OCI-LY1 (cell line): Measurements from ENCODE around the gene HMGCS1.

Experiments used
- H2AFZ ChIP-seq: fragments of 200-600 bp; sonication (generic), shearing (Covaris generic); 2 replicates; pipeline ENCODE4 v1.6.0; 2014; ENCODE audit warnings: antibody characterized with exemption, mild to moderate bottlenecking, low read length
- H3F3A ChIP-seq: fragments of 200-600 bp; sonication (generic), shearing (Covaris generic); 2 replicates; pipeline ENCODE4 v1.6.0; 2014; ENCODE audit warnings: mild to moderate bottlenecking, antibody characterized with exemption, low read length, moderate library complexity; ENCODE audit not compliant: insufficient read depth
- H3K27ac ChIP-seq: fragments of 200-600 bp; sonication (generic); 2 replicates; pipeline ENCODE4 v1.5.1; 2014; ENCODE audit warnings: low read length, mixed run types, mild to moderate bottlenecking, low read depth; ENCODE audit not compliant: poor library complexity, severe bottlenecking
- H3K27me3 ChIP-seq: fragments of 200-600 bp; sonication (generic); 2 replicates; pipeline ENCODE4 v1.6.0; 2014; ENCODE audit warnings: antibody characterized with exemption, mild to moderate bottlenecking, low read length, moderate library complexity; ENCODE audit not compliant: insufficient read depth
- H3K36me3 ChIP-seq: fragments of 200-600 bp; sonication (generic); 2 replicates; pipeline ENCODE4 v1.6.1; 2014; ENCODE audit warnings: mild to moderate bottlenecking, antibody characterized with exemption, low read length, moderate library complexity, mixed read lengths; ENCODE audit not compliant: insufficient read depth
- H3K4me1 ChIP-seq: fragments of 200-600 bp; sonication (generic); 2 replicates; pipeline ENCODE4 v1.5.1; 2014; ENCODE audit warnings: mild to moderate bottlenecking, low read length, moderate library complexity; ENCODE audit not compliant: insufficient read depth, severe bottlenecking
- H3K4me2 ChIP-seq: fragments of 200-600 bp; sonication (generic), shearing (Covaris generic); 2 replicates; pipeline ENCODE4 v1.6.1; 2014; ENCODE audit warnings: low read length
- H3K4me3 ChIP-seq: fragments of 200-600 bp; sonication (generic); 2 replicates; pipeline ENCODE4 v1.5.1; 2014; ENCODE audit warnings: low read length, low read depth, mild to moderate bottlenecking, mixed read lengths; ENCODE audit not compliant: poor library complexity, severe bottlenecking
- H3K79me2 ChIP-seq: fragments of 200-600 bp; shearing (Covaris generic); 2 replicates; pipeline ENCODE4 v1.6.1; 2016; ENCODE audit warnings: mixed run types, low read length, mixed read lengths; ENCODE audit not compliant: insufficient read depth
- H3K9ac ChIP-seq: fragments of 200-600 bp; sonication (generic), shearing (Covaris generic); 2 replicates; pipeline ENCODE4 v1.6.1; 2014; ENCODE audit warnings: mild to moderate bottlenecking, low read length, mixed read lengths
- H3K9me2 ChIP-seq: fragments of 200-600 bp; sonication (generic), shearing (Covaris generic); 2 replicates; pipeline ENCODE4 v1.6.1; 2014; ENCODE audit warnings: low read depth, mild to moderate bottlenecking, low read length, mixed read lengths
- H3K9me3 ChIP-seq: fragments of 200-600 bp; shearing (Covaris generic); 2 replicates; pipeline ENCODE4 v1.6.1; 2014; ENCODE audit warnings: low read length, mixed read lengths
- H4K20me1 ChIP-seq: fragments of 200-600 bp; sonication (generic), shearing (Covaris generic); 2 replicates; pipeline ENCODE4 v1.6.0; 2016; ENCODE audit warnings: mild to moderate bottlenecking, low read length; ENCODE audit not compliant: insufficient read depth
- EZH2 ChIP-seq: fragments of 200-600 bp; sonication (generic), shearing (Covaris generic); IDR thresholded peaks from 2 replicates; pipeline ENCODE4 v1.8.0; 2017; ENCODE audit warnings: borderline replicate concordance, mixed run types, mild to moderate bottlenecking, antibody characterized with exemption, low read length, moderate library complexity, mixed read lengths
- TF ChIP-seq, protein P1 (sequence below): fragments of 200-600 bp; sonication (generic), shearing (Covaris generic); IDR thresholded peaks from 2 replicates; pipeline ENCODE4 v1.5.1; 2017; ENCODE audit warnings: mild to moderate bottlenecking, antibody characterized with exemption, low read length, moderate library complexity, mixed read lengths

Gene HMGCS1

GRCh38 chr5:43300112-43300511 is 13.1 kb downstream of the HMGCS1 start:
- Histone ChIP-seq H3K4me3 (no peak overlapping the region), H3F3A (no peaks in the 10 kb centered on the region), H3K79me2 (peaks cover 54% of the 10 kb centered on the region), H3K9ac (no peak overlapping the region), H3K9me3 (no peaks in the 10 kb centered on the region), H3K27me3 (no peaks in the 10 kb centered on the region), H3K9me2 (no peaks in the 10 kb centered on the region), H3K4me1 (peaks cover 9% of the 10 kb centered on the region), H3K36me3 (peaks cover 99% of the 10 kb centered on the region), H4K20me1 (0 out of 2 replicates have a peak, but pooled peaks cover 8% of the 10 kb centered on the region), H3K4me2 (no peak overlapping the region), H3K27ac (no peak overlapping the region), H2AFZ (no peak overlapping the region)
- TF ChIP-seq EZH2 = no peak
- TF ChIP-seq, protein P1, sequence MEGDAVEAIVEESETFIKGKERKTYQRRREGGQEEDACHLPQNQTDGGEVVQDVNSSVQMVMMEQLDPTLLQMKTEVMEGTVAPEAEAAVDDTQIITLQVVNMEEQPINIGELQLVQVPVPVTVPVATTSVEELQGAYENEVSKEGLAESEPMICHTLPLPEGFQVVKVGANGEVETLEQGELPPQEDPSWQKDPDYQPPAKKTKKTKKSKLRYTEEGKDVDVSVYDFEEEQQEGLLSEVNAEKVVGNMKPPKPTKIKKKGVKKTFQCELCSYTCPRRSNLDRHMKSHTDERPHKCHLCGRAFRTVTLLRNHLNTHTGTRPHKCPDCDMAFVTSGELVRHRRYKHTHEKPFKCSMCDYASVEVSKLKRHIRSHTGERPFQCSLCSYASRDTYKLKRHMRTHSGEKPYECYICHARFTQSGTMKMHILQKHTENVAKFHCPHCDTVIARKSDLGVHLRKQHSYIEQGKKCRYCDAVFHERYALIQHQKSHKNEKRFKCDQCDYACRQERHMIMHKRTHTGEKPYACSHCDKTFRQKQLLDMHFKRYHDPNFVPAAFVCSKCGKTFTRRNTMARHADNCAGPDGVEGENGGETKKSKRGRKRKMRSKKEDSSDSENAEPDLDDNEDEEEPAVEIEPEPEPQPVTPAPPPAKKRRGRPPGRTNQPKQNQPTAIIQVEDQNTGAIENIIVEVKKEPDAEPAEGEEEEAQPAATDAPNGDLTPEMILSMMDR = no peak

DNA sequence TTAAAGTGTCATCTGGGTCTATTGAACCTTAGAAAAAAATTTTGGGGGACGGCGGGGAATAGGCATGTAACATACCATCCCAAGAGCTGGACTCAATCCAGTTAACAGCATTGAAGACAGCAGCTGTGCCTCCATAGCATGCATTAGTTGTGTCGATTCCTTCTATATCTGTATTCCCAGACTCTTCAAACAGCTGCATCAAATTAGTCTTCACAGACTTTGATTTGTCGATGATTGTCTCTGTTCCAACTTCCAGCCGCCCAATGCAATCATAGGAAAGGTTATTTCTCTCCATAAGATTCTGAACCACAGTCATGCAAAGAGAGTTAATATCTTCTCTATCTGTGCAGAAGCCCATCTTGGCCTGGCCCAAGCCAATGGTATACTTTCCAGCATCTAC is 14.8 kb downstream of the HMGCS1 start:
- Histone ChIP-seq H3K4me1 (no peaks in the 10 kb centered on the region), H2AFZ (no peak overlapping the region), H3K9me2 (no peaks in the 10 kb centered on the region), H3K9me3 (no peaks in the 10 kb centered on the region), H4K20me1 (0 out of 2 replicates have a peak, but pooled peaks cover 3% of the 10 kb centered on the region), H3K27ac (no peak overlapping the region), H3K79me2 (peaks cover 39% of the 10 kb centered on the region), H3F3A (no peaks in the 10 kb centered on the region), H3K36me3 (peaks cover 100% of the 10 kb centered on the region), H3K27me3 (no peaks in the 10 kb centered on the region), H3K9ac (no peak overlapping the region), H3K4me2 (no peak overlapping the region), H3K4me3 (no peak overlapping the region)
- TF ChIP-seq, protein P1 = no peak
- no peak for TF ChIP-seq EZH2

DNA sequence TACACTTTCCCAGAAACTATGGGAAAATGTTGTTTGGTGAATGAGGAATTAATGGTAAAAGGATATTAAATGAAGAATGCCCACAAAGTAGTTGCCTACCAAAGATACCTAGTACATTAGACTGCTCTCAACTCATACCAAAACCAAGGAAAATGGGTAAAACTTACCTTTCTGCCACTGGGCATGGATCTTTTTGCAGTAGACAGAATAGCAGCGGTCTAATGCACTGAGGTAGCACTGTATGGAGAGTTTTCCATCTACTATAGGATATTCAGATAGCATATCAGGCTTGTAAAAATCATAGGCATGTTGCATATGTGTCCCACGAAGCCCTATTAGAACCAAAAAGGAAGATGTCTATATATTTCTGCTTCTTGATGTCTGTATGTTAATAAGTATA is 16.4 kb downstream of the HMGCS1 start:
- H3F3A ChIP-seq = no peaks in the 10 kb centered on the region
- no peak for TF ChIP-seq EZH2
- TF ChIP-seq, protein P1 = no peak
- no peaks in the 10 kb centered on the region for H3K9me3 ChIP-seq
- no peak overlapping the region for H3K9ac ChIP-seq
- H3K4me2 ChIP-seq = no peak overlapping the region
- no peak overlapping the region for H3K4me3 ChIP-seq
- H3K4me1 ChIP-seq = no peaks in the 10 kb centered on the region
- no peaks in the 10 kb centered on the region for H3K27me3 ChIP-seq
- no peaks in the 10 kb centered on the region for H3K9me2 ChIP-seq
- H3K36me3 ChIP-seq = peaks cover 97% of the 10 kb centered on the region
- H3K79me2 ChIP-seq = peaks cover 23% of the 10 kb centered on the region
- no peak overlapping the region for H2AFZ ChIP-seq
- H4K20me1 ChIP-seq = 0 out of 2 replicates have a peak, but pooled peaks cover 3% of the 10 kb centered on the region
- H3K27ac ChIP-seq = no peak overlapping the region
